WTC11 (cell line): ENCODE measurements around the gene TIGD3. TPM values are rescaled to one million over a fixed set of nuclear protein-coding genes. Genes with fewer than 3 reads are reported as not detected.

ENCODE experiments used
- ATAC-seq: fragments of 200-7000 bp; cut with Tn5 transposase; 2 replicates; pipeline ENCODE4 v1.10.0; 2021; ENCODE audit warnings: mild to moderate bottlenecking, moderate library complexity
- CTCF ChIA-PET: fragments of 300-600 bp; sonication (Branson Sonifier 250); formaldehyde crosslinking; loops from one replicate; lab custom pipeline; 2021; ENCODE audit warnings: antibody characterized with exemption; lab: Charles Lee
- POLR2A ChIA-PET: fragments of 350-600 bp; sonication (Branson Sonifier 250); formaldehyde crosslinking; loops from one replicate; lab custom pipeline; 2021; ENCODE audit warnings: antibody characterized with exemption; lab: Charles Lee
- DNase-seq: peaks from one replicate; pipeline ENCODE4 v3.0.0; 2021; ENCODE audit warnings: low spot score
- H3K27ac Mint-ChIP-seq: 2 replicates; pipeline ENCODE4 v1.8.0; 2021; ENCODE audit warnings: mixed read lengths
- H3K27me3 Mint-ChIP-seq: 2 replicates; pipeline ENCODE4 v1.8.0; 2021; ENCODE audit warnings: low read depth, mild to moderate bottlenecking, moderate library complexity, mixed read lengths
- H3K36me3 Mint-ChIP-seq: 2 replicates; pipeline ENCODE4 v1.8.0; 2021; ENCODE audit warnings: mixed read lengths
- H3K4me1 Mint-ChIP-seq: 2 replicates; pipeline ENCODE4 v1.8.0; 2022; ENCODE audit warnings: mixed read lengths
- H3K4me3 Mint-ChIP-seq: 2 replicates; pipeline ENCODE4 v1.8.0; 2021; ENCODE audit warnings: mild to moderate bottlenecking, moderate library complexity, mixed read lengths
- H3K9me3 Mint-ChIP-seq: 2 replicates; pipeline ENCODE4 v1.8.0; 2021; ENCODE audit warnings: mixed read lengths
- FOXK1 ChIP-seq: sonication (generic); formaldehyde crosslinking; IDR thresholded peaks from 2 replicates; pipeline ENCODE4 v1.8.0; 2022; ENCODE audit warnings: mild to moderate bottlenecking, moderate library complexity, missing genetic modification reagents
- GRHL2 ChIP-seq: fragments of 250-450 bp; sonication (Bioruptor Pico); IDR thresholded peaks from 2 replicates; pipeline ENCODE4 v1.8.0; 2022; ENCODE audit warnings: mild to moderate bottlenecking, moderate library complexity; ENCODE audit not compliant: insufficient replicate concordance, severe bottlenecking
- JAZF1 ChIP-seq: fragments of 250-450 bp; sonication (Bioruptor Pico); IDR thresholded peaks from 2 replicates; pipeline ENCODE4 v1.9.0; 2021; ENCODE audit warnings: moderate library complexity, mild to moderate bottlenecking, inconsistent platforms
- KAT7 ChIP-seq: sonication (generic); formaldehyde crosslinking; IDR thresholded peaks from 2 replicates; pipeline ENCODE4 v1.8.1; 2023; ENCODE audit warnings: missing genetic modification reagents, mild to moderate bottlenecking, borderline replicate concordance
- ZNF263 ChIP-seq: sonication (generic); formaldehyde crosslinking; IDR thresholded peaks from 2 replicates; pipeline ENCODE4 v1.8.1; 2022; ENCODE audit warnings: low read depth, mild to moderate bottlenecking, moderate library complexity, missing genetic modification reagents
- ZNF317 ChIP-seq: sonication (generic); formaldehyde crosslinking; IDR thresholded peaks from 2 replicates; pipeline ENCODE4 v1.8.1; 2023; ENCODE audit warnings: low read depth, mild to moderate bottlenecking, moderate library complexity, missing genetic modification reagents, borderline replicate concordance
- total RNA-seq: library from RNA; stranded (reverse); gene quantifications from 3 replicates; pipeline ENCODE4 v1.2.3, GENCODE V29; 2021
- TF ChIP-seq, protein P1 (sequence below): sonication (generic); formaldehyde crosslinking; IDR thresholded peaks from 2 replicates; pipeline ENCODE4 v1.8.1; 2023; ENCODE audit warnings: mild to moderate bottlenecking, missing genetic modification reagents, borderline replicate concordance
- TF ChIP-seq, protein P2 (sequence below): sonication (generic); formaldehyde crosslinking; IDR thresholded peaks from 2 replicates; pipeline ENCODE4 v1.8.0; 2023; ENCODE audit warnings: missing genetic modification reagents, mild to moderate bottlenecking, borderline replicate concordance
- TF ChIP-seq, protein P3 (sequence below): sonication (generic); formaldehyde crosslinking; IDR thresholded peaks from 2 replicates; pipeline ENCODE4 v1.8.0; 2022; ENCODE audit warnings: mild to moderate bottlenecking, missing genetic modification reagents
- TF ChIP-seq, protein P4 (sequence below): sonication (generic); formaldehyde crosslinking; IDR thresholded peaks from 2 replicates; pipeline ENCODE4 v1.8.0; 2023; ENCODE audit warnings: missing genetic modification reagents
- TF ChIP-seq, protein P5 (sequence below): fragments of 200-600 bp; IDR thresholded peaks from 2 replicates; pipeline ENCODE4 v1.8.0; 2022; ENCODE audit warnings: antibody characterized with exemption

Gene TIGD3
- total RNA-seq, 1 experiment from 2014 or later, result 1.9 TPM

DNA sequence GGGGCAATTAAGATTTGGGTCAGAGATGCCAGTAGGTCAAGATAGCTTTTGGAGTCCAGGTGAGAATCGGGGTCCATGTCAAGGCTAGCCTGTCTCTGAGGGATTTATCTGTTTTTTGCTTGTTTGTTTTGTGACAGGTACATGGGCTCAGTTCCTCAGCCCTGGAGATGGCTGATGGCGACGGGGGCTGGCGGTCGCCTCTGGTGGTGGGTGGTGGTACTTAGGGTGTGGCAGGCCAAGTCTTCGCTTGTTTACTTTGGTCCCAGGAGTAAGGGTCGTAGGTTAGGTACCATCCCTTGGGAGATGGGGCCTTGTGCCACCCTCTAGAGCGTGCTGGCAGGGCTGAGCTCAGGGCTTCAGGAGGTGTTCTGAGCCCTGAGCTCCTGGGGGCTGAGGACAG lies 23.2 kb downstream of the TIGD3 start (continued):
- TF ChIP-seq, protein P1, sequence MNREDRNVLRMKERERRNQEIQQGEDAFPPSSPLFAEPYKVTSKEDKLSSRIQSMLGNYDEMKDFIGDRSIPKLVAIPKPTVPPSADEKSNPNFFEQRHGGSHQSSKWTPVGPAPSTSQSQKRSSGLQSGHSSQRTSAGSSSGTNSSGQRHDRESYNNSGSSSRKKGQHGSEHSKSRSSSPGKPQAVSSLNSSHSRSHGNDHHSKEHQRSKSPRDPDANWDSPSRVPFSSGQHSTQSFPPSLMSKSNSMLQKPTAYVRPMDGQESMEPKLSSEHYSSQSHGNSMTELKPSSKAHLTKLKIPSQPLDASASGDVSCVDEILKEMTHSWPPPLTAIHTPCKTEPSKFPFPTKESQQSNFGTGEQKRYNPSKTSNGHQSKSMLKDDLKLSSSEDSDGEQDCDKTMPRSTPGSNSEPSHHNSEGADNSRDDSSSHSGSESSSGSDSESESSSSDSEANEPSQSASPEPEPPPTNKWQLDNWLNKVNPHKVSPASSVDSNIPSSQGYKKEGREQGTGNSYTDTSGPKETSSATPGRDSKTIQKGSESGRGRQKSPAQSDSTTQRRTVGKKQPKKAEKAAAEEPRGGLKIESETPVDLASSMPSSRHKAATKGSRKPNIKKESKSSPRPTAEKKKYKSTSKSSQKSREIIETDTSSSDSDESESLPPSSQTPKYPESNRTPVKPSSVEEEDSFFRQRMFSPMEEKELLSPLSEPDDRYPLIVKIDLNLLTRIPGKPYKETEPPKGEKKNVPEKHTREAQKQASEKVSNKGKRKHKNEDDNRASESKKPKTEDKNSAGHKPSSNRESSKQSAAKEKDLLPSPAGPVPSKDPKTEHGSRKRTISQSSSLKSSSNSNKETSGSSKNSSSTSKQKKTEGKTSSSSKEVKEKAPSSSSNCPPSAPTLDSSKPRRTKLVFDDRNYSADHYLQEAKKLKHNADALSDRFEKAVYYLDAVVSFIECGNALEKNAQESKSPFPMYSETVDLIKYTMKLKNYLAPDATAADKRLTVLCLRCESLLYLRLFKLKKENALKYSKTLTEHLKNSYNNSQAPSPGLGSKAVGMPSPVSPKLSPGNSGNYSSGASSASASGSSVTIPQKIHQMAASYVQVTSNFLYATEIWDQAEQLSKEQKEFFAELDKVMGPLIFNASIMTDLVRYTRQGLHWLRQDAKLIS (CRISPR knock-in tag), result no peak
- TF ChIP-seq ZNF263 (CRISPR knock-in tag) (no peak), JAZF1 (CRISPR knock-in tag) (no peak), GRHL2 (CRISPR knock-in tag) (no peak)

DNA sequence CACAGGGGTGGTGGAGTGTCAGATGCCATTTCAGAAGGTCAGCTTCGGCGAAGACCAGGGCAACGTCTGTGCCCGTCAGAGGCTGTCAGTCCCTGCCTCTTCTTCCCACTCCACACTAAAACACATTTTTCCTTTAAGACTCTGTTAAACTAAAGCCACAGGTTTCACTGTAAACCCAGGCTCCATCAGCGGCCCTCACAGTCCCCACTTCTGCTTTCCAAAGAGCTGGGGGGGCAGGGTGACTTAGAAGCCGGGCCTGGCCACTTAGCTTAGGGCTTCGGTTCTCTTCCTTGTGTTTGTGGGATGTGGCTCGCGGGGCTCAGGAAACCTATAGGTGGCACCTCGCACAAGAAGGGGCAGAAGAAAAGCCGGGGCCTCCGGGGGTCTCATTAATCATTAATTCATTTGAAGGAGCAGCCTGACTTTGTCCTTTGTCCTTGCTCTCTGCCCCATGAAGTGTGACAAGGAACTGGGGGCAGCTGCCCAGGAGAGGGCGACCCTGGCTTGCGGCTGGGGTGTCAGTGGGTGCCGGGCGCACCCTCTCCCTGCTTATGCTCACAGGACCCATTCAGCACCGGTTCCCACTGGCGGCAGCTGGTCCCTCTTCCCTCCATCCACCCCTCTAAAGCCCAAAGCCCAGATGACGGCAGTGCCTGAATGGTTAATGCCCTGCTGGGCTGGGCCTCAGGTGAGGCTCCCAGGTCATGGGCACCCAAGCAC lies 23.8 kb downstream of the TIGD3 start:
- POLR2A ChIA-PET, result no interaction called here
- H3K27ac Mint-ChIP-seq, result no peak overlapping the region

More for the DNA sequence above, 23.8 kb downstream of the TIGD3 start:
- no peaks in the 10 kb centered on the region for H3K9me3 Mint-ChIP-seq
- no peak for ATAC-seq
- no peak overlapping the region for H3K4me3 Mint-ChIP-seq
- no peaks in the 10 kb centered on the region for H3K36me3 Mint-ChIP-seq
- H3K27me3 Mint-ChIP-seq, result no peaks in the 10 kb centered on the region; the same call in 1 of the 2 replicates
- TF ChIP-seq, protein P2, sequence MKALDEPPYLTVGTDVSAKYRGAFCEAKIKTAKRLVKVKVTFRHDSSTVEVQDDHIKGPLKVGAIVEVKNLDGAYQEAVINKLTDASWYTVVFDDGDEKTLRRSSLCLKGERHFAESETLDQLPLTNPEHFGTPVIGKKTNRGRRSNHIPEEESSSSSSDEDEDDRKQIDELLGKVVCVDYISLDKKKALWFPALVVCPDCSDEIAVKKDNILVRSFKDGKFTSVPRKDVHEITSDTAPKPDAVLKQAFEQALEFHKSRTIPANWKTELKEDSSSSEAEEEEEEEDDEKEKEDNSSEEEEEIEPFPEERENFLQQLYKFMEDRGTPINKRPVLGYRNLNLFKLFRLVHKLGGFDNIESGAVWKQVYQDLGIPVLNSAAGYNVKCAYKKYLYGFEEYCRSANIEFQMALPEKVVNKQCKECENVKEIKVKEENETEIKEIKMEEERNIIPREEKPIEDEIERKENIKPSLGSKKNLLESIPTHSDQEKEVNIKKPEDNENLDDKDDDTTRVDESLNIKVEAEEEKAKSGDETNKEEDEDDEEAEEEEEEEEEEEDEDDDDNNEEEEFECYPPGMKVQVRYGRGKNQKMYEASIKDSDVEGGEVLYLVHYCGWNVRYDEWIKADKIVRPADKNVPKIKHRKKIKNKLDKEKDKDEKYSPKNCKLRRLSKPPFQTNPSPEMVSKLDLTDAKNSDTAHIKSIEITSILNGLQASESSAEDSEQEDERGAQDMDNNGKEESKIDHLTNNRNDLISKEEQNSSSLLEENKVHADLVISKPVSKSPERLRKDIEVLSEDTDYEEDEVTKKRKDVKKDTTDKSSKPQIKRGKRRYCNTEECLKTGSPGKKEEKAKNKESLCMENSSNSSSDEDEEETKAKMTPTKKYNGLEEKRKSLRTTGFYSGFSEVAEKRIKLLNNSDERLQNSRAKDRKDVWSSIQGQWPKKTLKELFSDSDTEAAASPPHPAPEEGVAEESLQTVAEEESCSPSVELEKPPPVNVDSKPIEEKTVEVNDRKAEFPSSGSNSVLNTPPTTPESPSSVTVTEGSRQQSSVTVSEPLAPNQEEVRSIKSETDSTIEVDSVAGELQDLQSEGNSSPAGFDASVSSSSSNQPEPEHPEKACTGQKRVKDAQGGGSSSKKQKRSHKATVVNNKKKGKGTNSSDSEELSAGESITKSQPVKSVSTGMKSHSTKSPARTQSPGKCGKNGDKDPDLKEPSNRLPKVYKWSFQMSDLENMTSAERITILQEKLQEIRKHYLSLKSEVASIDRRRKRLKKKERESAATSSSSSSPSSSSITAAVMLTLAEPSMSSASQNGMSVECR (CRISPR knock-in tag), result no peak
- TF ChIP-seq FOXK1 (CRISPR knock-in tag) (no peak), KAT7 (CRISPR knock-in tag) (no peak), ZNF317 (no peak)
- TF ChIP-seq, protein P3, sequence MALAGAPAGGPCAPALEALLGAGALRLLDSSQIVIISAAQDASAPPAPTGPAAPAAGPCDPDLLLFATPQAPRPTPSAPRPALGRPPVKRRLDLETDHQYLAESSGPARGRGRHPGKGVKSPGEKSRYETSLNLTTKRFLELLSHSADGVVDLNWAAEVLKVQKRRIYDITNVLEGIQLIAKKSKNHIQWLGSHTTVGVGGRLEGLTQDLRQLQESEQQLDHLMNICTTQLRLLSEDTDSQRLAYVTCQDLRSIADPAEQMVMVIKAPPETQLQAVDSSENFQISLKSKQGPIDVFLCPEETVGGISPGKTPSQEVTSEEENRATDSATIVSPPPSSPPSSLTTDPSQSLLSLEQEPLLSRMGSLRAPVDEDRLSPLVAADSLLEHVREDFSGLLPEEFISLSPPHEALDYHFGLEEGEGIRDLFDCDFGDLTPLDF (CRISPR knock-in tag), result no peak
- TF ChIP-seq, protein P4, sequence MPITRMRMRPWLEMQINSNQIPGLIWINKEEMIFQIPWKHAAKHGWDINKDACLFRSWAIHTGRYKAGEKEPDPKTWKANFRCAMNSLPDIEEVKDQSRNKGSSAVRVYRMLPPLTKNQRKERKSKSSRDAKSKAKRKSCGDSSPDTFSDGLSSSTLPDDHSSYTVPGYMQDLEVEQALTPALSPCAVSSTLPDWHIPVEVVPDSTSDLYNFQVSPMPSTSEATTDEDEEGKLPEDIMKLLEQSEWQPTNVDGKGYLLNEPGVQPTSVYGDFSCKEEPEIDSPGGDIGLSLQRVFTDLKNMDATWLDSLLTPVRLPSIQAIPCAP (CRISPR knock-in tag), result no peak
- TF ChIP-seq, protein P5, sequence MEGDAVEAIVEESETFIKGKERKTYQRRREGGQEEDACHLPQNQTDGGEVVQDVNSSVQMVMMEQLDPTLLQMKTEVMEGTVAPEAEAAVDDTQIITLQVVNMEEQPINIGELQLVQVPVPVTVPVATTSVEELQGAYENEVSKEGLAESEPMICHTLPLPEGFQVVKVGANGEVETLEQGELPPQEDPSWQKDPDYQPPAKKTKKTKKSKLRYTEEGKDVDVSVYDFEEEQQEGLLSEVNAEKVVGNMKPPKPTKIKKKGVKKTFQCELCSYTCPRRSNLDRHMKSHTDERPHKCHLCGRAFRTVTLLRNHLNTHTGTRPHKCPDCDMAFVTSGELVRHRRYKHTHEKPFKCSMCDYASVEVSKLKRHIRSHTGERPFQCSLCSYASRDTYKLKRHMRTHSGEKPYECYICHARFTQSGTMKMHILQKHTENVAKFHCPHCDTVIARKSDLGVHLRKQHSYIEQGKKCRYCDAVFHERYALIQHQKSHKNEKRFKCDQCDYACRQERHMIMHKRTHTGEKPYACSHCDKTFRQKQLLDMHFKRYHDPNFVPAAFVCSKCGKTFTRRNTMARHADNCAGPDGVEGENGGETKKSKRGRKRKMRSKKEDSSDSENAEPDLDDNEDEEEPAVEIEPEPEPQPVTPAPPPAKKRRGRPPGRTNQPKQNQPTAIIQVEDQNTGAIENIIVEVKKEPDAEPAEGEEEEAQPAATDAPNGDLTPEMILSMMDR, result no peak
- peaks cover 15% of the 10 kb centered on the region for H3K4me1 Mint-ChIP-seq
- CTCF ChIA-PET, result interaction anchor here (0.6 to 3.5 kb wide), 13 partner anchors 12 to 216 kb away, joined by 3 to 15 read pairs (median 3); no protein-coding TSS in a partner anchor
- DNase-seq, result no peak
